ENCODE data around the gene UNC5C.

Gene UNC5C

DNA sequence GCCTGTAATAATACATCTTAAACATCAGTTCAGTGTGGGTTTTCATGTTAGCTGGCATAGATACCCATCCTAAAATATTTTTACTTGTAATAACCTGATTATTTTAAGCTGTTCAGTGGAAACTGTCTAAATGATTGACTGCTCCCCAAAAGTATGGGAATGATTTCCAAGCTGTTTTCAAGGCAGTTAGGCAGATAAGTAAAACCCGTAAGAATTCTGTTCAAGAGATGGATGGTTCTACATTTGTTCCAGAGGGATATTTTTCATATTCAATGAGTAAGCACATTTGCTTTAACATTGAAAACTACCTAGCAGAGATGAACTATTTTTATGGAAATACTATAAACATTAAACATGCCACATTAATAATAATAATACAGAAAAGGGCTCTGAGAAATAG is 161.1 kb downstream of the UNC5C start:
- DNase-seq = no peak

DNA sequence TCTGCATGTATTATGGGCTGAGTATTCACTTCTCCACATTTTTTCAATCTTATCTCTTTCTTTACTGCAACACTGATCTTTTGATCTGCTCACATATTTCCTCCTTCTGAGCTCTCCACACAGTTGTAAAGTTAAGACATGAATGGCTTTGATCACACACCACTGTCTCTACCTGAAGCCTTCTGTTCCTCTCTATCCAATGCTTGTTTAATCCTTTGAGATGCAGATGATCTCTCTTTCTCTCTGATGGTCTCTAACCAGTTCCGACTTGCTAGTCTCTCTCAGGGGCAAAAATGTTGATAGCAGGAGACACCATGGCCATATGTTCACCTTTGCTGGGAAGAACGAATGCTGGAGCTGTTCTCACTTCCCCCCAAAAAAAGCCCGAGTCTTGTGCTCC is 162.4 kb downstream of the UNC5C start:
- no peak for DNase-seq

DNA sequence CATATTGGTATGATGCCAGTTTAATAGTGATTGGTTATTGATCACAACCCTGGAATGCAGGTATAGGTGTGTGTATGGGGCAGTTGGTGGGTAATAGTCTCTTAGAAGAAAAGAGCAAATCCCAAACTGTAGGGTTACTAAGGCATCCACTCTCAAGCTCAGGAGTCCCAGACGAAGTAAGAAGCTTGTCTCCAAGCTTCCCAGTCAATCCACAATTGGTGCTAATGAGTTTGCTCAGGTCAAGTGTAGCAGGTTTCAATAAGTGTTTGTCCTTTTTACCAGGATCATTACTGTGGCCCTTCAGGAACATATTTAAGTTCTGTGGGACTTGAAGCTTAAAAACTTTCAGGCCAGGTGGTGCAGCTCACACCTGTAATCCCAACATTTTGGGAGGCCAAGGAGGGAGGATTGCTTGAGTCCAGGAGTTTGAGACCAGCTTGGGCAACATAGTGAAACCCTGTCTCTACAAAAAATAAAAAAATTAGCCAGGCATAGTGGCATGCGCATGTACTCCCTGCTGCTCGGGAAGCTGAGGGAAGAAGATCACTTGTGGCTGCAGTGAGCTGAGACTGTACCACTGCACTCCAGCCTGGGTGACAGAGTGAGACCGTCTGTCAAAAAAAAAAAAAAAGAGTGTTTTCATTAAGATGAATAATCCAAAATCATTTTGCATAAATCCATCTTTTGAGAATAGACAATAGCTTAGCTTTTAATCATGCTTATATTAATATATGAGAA is 166.8 kb downstream of the UNC5C start:
- no peak for DNase-seq

DNA sequence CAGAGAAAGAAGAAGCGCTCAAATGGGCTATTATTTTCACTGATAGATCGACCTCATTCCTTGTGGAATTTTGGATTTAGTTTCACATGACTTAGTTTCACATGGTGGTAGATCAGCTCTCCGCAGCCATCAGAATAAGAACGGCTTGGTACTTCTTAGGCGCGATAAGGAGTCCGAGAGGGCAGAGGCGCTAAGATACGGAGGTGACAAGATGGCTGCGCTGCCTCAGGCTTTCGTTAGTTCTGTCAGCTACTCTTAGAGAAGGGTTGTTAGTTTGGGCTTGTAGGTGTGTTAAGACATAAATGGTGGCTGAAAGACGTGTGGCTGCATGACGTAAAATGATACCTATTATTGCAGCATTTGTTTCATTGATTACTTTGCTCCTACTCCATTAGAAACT is 169.1 kb downstream of the UNC5C start:
- no peak for DNase-seq

DNA sequence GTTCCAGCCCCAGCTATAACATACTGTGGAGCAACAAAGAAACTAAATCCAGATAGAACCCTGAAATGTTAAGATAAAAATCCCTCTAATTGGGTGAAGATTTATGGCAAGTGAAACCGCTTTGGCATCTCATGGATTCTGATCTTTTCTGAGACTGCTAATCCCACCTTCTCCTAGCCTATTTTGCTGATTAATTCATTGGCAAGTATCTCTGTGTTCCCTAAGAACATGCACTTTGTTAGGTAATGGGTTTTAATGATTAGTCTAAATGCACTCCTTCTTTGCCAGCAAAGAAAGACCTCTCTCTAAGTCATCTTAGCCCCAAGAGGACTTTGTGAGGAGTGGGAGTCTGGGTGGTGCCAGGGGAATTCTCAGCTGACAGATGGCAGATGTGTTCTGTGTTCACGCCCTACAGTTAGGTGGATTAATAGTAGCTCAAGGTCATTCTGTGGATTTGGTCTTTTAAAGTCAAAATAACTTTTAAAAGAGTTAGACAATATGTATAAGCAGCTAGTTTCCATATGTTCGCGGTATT is 171.3 kb downstream of the UNC5C start:
- no peak for DNase-seq

DNA sequence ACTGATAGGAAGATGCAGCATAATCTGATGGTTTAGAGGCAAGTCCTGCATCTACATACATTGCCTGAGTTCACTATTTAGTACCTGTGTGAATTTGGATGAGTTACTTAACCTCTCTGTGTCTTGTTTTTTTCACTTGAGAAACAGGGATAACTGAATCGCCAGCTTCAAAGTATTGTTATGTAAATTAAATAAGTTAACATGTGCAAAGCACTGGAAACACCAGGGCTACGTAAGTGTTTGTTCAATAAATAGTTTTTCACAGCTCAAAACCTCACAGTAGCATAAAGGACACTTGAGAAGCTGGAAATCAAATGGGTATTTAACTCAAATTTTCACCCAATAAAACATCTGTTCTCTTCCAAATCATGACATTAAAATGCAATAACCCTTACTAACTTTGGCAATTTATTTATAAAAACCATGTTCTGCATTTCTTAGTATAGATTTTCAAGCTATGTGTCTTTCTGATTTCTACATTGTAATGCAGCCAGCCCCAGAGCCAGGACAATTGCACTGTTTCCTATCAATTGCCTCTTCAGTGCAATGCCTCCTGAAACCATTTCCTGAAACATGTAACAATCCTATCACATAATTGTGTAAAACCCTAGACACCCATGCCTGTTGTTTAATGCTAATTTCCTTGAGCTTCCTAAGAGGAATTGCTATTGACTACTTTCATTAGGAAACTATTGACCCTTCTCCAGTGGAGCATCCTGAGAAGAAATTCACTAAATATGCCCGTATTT is 177.1 kb downstream of the UNC5C start:
- no peak for DNase-seq

DNA sequence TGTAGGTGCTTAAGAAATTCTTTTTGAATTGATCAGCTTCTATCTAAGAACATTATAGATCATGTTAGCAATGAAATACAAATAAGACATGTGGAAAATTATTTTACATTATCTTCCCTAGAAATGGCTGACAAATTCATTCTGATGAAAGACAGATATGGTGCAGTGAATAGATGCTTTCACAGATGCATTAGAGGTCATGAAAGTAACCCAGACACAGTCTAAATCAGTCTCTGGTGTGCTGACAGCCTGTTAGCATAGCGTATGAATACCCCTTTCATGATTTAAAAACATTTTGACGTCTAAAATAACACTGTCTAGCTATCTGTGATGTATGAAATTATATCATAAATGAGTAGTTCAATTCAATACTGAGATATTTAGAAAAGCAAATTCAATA is 180.9 kb downstream of the UNC5C start:
- no peak for DNase-seq

DNA sequence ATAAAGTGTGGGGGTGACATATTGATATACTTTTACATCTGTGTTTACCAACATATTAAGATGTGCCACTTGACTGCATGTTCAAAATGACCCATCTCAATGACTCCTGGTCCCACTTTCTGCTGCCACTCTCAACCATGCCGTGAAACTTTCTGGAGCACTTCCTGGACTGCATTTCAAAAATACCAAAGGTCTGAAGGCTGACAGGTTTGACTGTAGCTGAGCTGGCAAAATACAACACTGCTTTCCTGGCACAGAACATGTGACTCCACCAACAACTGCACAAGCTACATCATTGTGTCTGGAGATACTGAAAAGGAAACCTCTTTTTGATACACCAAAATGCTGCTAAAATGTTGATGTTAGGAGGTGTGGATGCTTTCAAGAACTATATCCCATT is 184.8 kb downstream of the UNC5C start:
- DNase-seq = no peak

DNA sequence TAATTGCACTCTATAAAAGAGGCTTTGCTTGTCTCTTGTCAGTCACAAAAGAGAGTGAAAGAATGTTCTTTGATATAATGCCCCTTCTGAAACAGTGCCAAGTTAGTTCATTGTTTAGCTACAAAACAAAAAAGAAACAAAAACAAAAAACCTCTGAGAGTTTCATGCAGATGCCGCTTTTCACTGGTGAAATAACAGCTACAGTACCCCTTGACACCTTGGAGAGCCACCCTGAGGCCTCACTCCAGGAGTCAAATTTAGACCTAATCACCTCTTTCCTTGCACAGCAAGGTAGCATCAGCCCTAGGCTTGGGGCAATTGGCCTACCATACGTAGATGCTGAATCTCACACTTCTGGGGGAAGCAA is 185.2 kb downstream of the UNC5C start:
- no peak for DNase-seq

DNA sequence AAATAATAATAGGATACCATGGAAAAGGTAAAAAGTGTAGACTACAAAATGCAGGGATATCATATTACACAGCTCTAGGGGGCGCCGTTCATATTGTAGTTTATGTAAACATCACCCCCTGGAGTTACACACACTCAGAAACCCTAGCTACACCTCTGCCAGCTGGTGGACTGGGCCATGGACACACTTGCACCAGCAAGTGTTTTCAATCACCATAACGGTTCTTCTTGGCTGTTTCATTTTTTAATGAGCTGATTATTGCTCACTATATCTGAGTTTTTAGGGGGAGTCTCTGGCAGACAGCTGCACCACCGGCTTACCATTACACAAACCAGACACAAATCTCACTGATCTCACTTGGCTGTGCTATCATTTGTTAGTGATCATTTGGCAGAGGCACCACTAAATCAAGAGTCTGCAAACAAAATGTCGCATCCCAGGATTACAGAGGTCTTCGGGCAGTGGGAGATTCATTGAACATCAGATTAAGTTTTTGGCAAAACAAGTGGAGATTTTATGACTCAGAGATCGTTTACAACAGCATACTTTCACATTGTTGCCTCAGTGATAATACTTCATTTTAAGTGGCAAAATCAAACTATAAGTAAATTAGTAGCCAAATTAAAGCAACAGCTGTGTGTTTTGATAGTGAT is 185.7 kb downstream of the UNC5C start:
- no peak for DNase-seq

DNA sequence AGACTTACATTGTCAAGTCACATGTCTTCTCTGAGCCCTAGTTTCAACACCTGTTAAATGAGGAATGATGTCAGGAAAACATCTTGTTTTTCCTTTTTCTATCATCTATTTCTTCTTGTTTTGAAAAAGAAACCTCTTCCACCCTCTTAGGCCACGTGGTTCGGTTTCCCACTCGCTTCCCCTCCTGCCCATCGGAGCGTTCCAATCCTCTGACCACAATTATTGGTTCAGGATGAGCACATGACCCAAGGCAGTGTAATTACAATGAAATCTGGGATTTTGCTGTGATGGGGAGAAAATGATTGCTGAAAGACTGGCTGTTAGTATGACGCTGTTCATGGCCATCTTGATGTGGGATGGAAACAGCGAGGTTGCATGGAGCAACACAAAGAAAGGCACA is 186.7 kb downstream of the UNC5C start:
- no peak for DNase-seq

DNA sequence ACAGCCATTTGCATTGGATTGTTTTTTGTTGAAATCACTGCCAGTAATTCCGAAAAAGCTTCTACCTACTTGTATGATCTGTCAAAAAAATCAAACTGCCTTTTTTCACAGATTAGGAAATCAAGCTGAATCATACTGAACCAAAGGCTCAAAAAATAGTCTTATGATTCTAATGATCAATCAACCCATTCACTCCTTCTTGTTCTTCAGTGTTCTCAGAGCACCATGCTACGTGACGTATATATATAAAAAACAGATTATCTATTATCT is 187.1 kb downstream of the UNC5C start:
- DNase-seq = no peak

DNA sequence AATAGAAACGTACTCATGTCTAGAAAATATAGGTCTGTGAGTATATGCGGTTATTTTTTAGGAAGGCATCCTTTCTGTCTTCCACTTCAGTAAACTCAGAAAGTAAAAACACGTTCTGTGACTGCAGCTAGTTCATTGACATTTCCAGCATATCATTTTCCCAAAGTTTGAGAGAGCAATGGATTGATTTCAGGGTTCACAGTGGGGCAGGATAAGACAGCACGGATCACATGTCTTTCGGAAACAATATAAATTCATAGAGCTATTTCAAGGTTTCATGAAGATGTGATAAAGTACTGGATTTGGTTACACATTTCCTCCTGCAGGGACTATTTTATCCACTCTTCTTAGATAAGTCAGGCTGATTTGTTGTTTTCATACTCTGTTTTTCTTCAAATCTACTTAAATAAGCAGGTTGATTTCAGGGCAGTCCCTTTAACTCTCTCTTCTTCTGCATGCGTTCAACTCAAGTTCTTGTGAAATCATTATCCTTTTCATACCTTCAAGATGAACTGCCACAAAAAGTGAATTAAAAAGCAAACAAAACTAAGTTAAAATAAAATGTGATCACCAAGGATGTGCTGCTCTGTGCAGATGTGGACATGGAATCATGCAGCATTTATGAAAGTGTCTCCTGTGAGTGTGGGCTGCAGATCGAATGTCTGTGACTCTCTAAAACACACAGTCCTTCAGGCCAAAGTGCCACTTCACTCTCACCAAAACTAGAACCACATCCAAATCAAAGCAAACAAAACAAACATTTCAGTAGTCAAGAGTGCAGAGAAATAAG is 187.7 kb downstream of the UNC5C start:
- no peak for DNase-seq

DNA sequence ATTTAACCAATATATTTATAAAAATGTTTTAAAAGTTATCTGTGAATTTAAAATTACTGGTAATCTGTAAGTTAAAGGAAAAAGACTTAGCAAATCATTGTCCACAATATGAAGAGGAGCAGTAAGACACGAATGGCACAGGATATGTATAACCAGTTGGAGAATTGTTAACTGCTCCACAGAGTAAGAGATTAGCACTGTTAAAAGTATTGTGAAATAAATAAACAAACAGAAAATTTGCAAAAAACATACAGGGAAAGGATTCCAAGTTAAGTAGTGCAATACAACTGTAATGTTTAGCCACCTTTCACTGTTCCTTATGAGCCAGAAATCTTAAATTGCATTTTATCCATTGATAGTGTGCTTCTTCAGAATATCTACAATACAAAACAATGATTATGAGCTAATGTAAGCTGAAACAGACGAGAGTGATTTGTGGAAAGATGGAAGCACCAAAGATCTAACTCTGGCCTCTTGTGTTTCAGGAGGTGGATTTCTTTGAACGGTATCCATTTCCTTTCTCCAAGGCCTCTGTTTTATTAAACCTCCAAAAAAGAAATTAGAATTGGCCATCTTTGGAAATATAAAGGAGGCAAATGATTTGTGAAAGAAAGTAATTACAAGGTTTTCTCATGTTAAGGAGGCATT is 188.4 kb downstream of the UNC5C start:
- DNase-seq = no peak

DNA sequence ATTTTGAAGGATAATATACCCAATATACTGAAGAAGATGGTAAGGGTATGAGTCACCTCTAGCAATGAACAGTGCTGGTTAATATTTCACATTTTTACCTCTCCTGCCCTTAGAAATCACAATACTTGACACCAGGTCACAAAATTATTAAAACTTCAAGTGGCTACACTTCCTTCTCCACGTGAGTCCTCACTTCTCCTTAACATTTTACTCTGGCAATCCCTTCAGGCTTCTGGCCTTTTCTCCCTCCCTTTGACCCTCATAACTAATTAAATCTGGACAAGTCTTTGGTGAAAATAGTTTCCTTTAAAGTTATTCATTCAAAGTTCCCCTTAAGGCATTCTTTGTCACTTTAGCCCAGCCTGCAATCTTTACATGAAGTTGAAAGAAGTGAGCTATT is 190.4 kb downstream of the UNC5C start:
- no peak for DNase-seq

DNA sequence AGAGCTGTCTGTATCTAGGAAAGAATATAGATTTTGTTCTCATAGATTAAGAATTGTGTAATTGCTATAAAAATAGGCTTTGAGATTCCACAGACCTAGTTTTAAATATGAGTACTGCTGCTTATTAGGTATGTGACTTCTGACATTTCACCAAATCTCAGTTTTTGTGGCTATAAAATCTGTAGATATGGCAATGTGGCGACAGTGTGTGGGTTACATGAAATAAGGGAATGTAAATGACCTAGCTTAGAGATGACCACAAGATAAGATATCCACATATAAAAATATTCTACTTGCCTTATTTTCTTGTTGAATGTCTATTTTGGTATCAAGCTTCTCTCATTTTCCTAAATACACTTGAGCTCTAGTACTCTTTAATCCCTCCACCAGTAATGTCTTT is 193.8 kb downstream of the UNC5C start:
- no peak for DNase-seq

DNA sequence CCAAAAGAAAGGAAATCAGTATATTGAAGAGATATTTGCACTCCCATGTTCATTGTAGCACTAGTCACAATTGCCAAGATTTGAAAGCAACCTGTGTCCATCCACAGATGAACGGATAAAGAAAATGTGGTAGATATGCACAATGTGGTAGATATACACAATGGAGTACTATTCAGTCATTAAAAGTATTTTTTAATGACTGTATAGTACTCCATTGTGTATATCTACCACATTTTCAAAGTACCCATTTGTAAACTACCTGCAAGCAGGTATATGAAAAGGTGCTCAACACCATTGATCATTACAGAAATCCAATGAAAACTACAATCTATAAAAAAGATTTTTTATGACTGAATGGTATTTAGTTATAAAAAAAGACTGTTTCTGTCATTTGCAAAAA is 200.4 kb downstream of the UNC5C start:
- DNase-seq = no peak

DNA sequence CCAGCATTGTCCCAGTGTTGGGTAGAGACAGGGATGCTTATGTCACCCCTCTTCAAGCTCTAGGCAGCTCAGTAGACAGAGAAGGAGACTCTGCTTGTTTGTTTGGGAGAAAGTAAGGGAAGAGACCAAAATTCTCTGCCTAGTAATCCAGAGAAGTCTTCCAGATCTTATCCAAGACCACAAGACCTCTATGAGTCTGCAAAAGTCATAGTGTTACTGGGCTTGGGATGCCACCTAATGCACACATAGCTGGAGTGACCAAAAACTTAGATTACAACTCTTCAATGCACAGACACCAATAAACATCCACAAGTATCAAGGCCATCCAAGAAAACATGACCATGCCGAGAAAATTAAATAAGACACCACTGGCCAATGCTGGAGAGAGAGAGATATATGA is 205.5 kb downstream of the UNC5C start:
- no peak for DNase-seq

DNA sequence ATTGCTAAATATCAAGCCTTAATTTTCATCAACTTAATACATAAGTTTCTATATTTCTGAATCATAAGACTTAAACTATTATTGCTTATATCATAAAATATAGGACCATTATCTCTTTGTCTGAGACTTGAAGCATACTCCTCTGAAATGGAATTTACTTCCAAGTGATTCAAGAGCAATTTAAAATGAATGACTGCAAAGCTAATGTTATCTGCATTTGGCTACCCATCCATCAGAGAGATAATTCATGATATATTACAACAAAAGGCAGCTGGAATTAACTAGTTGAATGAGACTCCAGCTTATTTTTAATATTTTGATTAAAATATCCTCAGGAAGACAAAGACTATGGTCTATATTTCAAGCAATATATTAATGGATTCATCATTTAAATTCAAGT is 208.6 kb downstream of the UNC5C start:
- DNase-seq = no peak

DNA sequence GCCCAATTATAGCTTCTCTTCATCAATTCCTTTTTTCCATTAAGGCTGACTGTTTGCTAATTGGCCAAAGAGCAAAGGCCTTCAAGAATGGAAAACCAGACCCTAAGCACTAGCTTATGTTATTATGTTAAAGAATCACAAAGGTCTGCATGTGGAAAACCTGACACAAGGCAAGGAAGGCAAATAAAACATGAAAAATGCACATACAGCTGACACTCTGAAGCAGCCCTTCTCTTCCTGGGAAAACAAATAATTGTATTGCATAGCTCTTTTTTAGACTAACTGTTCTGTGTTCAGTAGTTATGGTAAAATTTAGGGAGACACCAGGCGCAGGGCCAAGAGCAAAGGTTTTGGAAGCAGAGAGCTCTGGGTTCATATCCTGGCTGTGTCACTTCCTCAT is 223.1 kb downstream of the UNC5C start:
- DNase-seq = no peak

DNA sequence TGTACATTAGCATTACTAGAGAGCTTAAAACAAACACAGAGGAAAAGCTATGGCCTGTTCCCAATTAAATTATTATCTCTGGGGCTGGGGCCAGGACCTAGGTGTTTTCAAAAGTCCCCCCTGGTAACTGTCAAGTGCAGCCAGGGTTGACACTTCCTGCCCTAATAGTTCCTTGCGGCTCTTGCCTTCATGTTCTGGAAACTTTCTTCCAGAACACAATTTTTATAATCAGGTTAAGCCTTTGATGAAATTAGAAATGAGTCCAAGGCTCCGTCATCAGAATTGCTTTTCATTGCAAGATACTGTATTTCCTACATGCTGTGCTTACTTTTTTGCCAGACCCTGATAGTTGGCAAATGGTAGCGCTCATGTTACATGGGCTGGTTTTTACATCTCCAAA is 229.6 kb downstream of the UNC5C start:
- no peak for DNase-seq

DNA sequence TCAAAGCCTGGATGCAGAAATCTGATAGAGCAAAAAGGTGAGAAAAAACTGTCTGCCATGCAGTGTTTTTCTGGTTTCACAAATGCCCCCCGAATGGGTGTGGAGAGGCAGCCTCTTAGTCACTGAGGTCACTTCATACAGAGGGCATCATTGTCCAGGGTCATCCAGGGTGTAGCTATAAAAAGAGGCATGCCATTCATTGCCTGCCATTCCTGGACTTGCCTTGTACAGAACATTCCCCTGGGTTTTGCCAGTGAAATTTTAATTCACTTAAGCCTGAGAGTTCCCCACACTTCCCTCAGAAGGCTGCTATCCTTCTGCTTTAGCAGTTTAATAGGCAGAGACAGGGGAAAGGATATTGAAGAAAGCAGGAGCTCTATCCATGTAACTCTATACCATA is 230.3 kb downstream of the UNC5C start:
- DNase-seq = no peak

DNA sequence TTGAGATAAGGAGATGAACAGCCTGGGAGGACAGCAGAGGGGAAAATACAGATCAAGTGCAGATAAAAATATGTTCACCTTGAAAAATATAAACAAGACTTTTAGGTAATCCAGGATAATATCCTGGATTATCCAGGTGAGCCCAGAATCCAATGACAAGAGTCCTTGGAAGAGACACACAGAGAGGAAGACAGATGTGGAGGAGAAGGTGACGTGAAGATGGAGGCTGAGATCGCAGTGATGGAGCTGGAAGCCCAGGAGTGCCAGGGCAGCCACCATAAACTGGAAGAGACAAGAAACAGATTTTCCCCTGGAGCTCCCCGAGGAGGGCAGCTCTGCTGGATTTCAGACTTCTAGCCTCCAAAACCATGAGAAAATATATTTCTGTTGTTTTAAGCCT is 230.7 kb downstream of the UNC5C start:
- no peak for DNase-seq

Data from amniotic stem cell (primary cell).